Measurements from ENCODE around the gene TPSAB1. TPM values are rescaled to one million over a fixed set of nuclear protein-coding genes. Genes with fewer than 3 reads are reported as not detected.
"Not testable (repeated sequence)": the region's sequence is repeated elsewhere in the genome, so short reads cannot be mapped to it uniquely, and the experiment has no call there.

Gene TPSAB1
- total RNA-seq, 4 donors from 2014 or later = 3.9 to 96.2 (median 14.2) TPM

DNA sequence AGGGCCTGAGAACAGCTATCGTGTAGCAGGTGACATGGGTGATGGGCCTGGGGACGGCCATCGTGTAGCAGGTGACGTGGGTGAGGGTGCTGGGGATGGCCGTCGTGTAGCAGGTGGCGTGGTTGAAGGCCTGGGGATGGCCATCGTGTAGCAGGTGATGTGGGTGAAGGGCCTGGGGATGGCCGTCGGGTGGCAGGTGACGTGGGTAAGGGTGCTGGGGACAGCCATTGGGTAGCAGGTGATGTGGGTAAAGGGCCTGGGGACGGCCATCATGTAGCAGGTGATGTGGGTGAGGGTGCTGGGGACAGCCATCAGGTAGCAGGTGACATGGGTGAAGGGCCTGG lies 30.8 kb downstream of the TPSAB1 start:
- no peak for DNase-seq
- H3K4me3 ChIP-seq = no peak overlapping the region
- H3K9me3 ChIP-seq = no peaks in the 10 kb centered on the region
- peaks cover 0 to 6% of the 10 kb centered on the region in 2 donors for H3K4me1 ChIP-seq
- no peak overlapping the region for H3K27ac ChIP-seq
- no peaks in the 10 kb centered on the region for H3K27me3 ChIP-seq
- intact Hi-C loops (cut with DNase I; ENCODE audit: low total_unique reads) = no loop called here
- TF ChIP-seq, protein P1, sequence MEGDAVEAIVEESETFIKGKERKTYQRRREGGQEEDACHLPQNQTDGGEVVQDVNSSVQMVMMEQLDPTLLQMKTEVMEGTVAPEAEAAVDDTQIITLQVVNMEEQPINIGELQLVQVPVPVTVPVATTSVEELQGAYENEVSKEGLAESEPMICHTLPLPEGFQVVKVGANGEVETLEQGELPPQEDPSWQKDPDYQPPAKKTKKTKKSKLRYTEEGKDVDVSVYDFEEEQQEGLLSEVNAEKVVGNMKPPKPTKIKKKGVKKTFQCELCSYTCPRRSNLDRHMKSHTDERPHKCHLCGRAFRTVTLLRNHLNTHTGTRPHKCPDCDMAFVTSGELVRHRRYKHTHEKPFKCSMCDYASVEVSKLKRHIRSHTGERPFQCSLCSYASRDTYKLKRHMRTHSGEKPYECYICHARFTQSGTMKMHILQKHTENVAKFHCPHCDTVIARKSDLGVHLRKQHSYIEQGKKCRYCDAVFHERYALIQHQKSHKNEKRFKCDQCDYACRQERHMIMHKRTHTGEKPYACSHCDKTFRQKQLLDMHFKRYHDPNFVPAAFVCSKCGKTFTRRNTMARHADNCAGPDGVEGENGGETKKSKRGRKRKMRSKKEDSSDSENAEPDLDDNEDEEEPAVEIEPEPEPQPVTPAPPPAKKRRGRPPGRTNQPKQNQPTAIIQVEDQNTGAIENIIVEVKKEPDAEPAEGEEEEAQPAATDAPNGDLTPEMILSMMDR (IDR thresholded peaks at IDR 0.05) = no peak
- no peak for TF ChIP-seq POLR2A (IDR thresholded peaks at IDR 0.05)
- H3K36me3 ChIP-seq = no peaks in the 10 kb centered on the region

DNA sequence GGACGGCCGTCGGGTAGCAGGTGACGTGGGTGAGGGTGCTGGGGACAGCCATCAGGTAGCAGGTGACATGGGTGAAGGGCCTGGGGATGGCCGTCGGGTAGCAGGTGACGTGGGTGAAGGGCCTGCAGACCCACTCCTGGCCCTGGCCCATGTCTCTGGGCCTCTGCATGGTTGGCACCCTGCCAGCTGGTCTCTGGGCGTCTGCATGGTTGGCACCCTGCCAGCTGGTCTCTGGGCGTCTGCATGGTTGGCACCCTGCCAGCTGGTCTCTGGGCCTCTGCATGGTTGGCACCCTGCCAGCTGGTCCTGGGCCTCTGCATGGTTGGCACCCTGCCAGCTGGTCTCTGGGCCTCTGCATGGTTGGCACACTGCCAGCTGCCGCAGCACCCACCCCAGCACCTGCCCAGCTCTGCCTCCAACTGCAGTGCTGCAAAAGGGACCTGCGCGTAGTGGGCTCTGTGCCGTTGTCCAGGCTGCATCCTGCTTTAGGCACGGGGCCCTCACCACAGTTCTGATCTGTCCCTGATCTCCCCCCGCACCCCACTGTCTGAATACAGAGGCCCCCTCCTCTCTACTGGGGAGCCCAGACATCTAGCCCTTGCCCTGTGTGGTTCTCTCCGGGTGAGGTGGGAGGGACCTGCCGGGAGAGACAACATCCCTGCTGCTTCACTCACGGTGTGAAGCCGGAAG lies 31.4 kb downstream of the TPSAB1 start:
- H3K4me1 ChIP-seq; H3K4me3 ChIP-seq; intact Hi-C loops (cut with DNase I; ENCODE audit: low total_unique reads); H3K36me3 ChIP-seq; H3K9me3 ChIP-seq; H3K27ac ChIP-seq; H3K27me3 ChIP-seq: not testable (repeated sequence)
- peak in 1 of 2 donors; percentile 35 for DNase-seq

DNA sequence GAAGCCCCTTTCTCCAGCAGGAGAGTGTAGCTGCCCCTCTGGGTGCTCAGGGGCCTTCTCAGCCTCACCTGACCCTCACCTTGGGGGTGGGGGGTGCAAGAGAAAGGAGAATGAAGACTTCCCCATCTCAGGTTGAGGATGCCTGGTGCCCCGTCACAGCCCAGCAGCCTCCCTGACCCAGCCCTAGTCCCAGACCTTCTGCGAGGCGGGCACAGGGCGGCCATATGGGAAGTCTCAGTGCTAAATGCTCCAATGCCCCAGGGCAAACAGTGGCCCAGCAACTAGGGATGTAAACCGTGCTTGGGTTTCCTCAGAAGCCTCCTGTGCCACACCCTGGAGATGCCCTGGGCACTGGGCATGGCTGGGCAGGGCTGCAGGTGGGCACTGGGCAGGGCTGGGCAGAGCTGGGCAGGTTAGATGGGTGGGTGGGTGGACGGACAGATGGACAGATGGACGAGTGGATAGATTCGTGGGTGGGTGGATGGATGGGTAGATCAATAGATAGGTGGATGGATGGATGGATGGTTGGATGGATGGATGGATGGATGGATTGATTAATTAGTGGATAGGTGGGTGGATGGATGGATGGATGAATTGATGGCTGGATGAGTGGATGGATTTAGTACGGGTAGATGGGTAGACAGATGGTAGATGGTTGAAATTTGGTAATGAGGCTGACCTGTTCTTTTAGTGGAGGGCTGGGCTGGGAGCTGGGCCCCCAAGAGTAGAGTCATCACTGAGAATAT lies 32.1 kb downstream of the TPSAB1 start:
- Histone ChIP-seq H3K36me3 (no peaks in the 10 kb centered on the region), H3K9me3 (no peaks in the 10 kb centered on the region), H3K4me3 (no peak overlapping the region), H3K4me1 (peaks cover 0 to 6% of the 10 kb centered on the region in 2 donors), H3K27me3 (no peaks in the 10 kb centered on the region), H3K27ac (no peak overlapping the region)
- DNase-seq = no peak
- intact Hi-C loops (cut with DNase I; ENCODE audit: low total_unique reads) = no loop called here
- TF ChIP-seq, protein P1 (IDR thresholded peaks at IDR 0.05) = no peak
- TF ChIP-seq POLR2A (IDR thresholded peaks at IDR 0.05) = no peak

DNA sequence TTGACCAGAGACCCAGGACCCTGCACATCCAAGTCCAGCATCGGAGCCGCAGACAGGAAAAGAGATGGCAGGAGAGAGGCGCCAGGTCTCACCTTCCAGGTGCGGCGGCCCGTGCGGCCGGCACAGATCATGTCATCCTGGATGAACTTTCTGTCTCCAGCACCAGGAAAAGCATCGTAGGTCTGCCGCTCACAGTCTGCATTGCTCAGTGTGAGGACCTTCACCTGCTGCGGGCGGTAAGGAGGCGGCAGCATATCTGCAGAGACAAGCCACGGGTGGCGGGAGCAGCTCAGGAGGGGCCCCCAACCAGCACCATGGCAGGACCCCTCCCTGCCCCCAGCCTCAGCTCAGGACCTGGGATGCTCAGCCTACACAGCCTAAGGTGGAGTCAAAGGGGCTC lies 33.3 kb downstream of the TPSAB1 start:
- intact Hi-C loops (cut with DNase I; ENCODE audit: low total_unique reads) = no loop called here
- H3K4me3 ChIP-seq = no peak overlapping the region
- DNase-seq = no peak
- no peak for TF ChIP-seq POLR2A (IDR thresholded peaks at IDR 0.05)
- TF ChIP-seq, protein P1 (IDR thresholded peaks at IDR 0.05) = no peak
- no peaks in the 10 kb centered on the region for H3K9me3 ChIP-seq
- H3K4me1 ChIP-seq = peaks cover 0 to 6% of the 10 kb centered on the region in 2 donors
- no peaks in the 10 kb centered on the region for H3K27me3 ChIP-seq
- H3K27ac ChIP-seq = no peak overlapping the region
- H3K36me3 ChIP-seq = no peaks in the 10 kb centered on the region

DNA sequence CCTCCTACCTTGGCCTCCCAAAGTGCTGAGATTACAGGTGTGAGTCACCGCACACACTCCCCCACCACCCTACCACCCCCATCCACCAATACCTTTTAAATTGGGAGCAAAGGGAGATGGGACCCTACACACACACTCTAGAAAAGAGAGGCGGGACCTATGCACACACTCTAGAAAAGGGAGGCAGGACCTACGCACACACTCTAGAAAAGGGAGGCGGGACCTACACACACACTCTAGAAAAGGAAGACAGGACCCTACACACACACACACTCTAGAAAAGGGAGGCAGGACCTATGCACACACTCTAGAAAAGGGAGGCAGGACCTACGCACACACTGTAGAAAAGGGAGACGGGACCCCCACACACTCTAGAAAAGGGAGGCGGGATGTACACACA lies 34.3 kb downstream of the TPSAB1 start:
- Histone ChIP-seq H3K27me3 (no peaks in the 10 kb centered on the region), H3K9me3 (no peaks in the 10 kb centered on the region), H3K4me1 (peaks cover 0 to 6% of the 10 kb centered on the region in 2 donors), H3K36me3 (no peaks in the 10 kb centered on the region), H3K4me3 (no peak overlapping the region), H3K27ac (no peak overlapping the region)
- TF ChIP-seq POLR2A (IDR thresholded peaks at IDR 0.05) = no peak
- no peak for DNase-seq
- intact Hi-C loops (cut with DNase I; ENCODE audit: low total_unique reads) = no loop called here

DNA sequence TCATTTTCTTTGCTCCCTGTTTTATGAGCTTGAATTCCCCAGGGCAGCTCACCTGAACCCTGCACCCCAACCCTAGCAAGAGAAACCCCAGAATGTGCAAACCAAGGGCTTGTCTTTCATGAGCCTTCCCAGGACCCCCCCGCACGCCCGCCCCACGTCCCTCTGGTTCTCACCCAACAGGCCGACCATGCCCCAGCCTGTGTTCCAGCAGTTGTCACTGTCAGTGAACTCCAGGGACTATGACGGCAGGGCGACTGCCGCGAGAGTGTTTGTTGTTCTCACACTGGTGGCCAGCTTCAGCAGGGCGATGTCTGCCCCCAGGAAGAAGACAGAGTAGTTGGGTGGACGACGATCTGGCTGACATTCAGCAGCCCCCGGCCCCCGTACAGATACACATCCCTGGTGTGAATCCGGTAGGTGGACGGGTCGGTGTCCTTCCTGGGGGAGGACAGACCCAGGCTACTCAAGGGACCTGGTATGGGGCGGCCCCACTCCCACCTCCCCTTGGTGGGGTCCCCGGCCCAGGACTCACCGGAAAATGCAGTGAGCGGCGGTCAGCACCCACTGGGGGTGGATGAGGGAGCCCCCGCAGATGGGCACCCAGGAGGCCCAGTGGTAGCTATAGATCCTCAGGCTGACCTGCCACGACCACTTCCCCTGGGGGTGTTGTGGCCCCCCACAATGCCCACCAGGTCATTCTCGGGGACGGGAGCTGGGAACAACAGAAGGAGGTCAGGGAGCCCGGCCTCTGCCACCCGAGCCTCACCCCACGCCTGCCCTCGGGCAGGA lies 35.5 kb downstream of the TPSAB1 start:
- Histone ChIP-seq H3K9me3 (no peaks in the 10 kb centered on the region), H3K27me3 (no peaks in the 10 kb centered on the region), H3K36me3 (no peaks in the 10 kb centered on the region), H3K27ac (no peak overlapping the region), H3K4me1 (peaks cover 0 to 6% of the 10 kb centered on the region in 2 donors), H3K4me3 (no peak overlapping the region)
- intact Hi-C loops (cut with DNase I; ENCODE audit: low total_unique reads) = no loop called here
- TF ChIP-seq, protein P1 (IDR thresholded peaks at IDR 0.05) = no peak
- no peak for TF ChIP-seq POLR2A (IDR thresholded peaks at IDR 0.05)
- no peak for DNase-seq

Data from uterus (tissue), 4 donors.